H9 (cell line): ENCODE measurements around the gene EHD2. TPM values are rescaled to one million over a fixed set of nuclear protein-coding genes. Genes with fewer than 3 reads are reported as not detected.
A peak's percentile ranks its signal among the peaks of the same experiment; 100 is the strongest.

Source experiments
- DNase-seq: peaks from one replicate; pipeline ENCODE4 v3.0.0-alpha.2; 2017
- H2AFZ ChIP-seq: one replicate; pipeline ENCODE4 v1.6.1; 2013; ENCODE audit warnings: mild to moderate bottlenecking, low read length, control low read depth, moderate library complexity
- H2AK5ac ChIP-seq: 2 replicates; pipeline ENCODE4 v1.6.1; 2013; ENCODE audit warnings: low read length, control low read depth, mixed read lengths; ENCODE audit not compliant: insufficient read length
- H2BK120ac ChIP-seq: one replicate; pipeline ENCODE4 v1.6.1; 2013; ENCODE audit warnings: low read depth, mild to moderate bottlenecking, low read length, control low read depth, inconsistent platforms; ENCODE audit not compliant: poor library complexity, severe bottlenecking
- H2BK12ac ChIP-seq: 2 replicates; pipeline ENCODE4 v1.6.1; 2013; ENCODE audit warnings: low read length, control low read depth, mixed read lengths, low read depth; ENCODE audit not compliant: insufficient read length
- H2BK15ac ChIP-seq: 2 replicates; pipeline ENCODE4 v1.6.1; 2013; ENCODE audit warnings: low read depth, low read length, control low read depth
- H2BK20ac ChIP-seq: one replicate; pipeline ENCODE4 v1.6.1; 2013; ENCODE audit warnings: low read depth, mild to moderate bottlenecking, low read length, control low read depth, inconsistent platforms; ENCODE audit not compliant: poor library complexity, severe bottlenecking
- H2BK5ac ChIP-seq: 2 replicates; pipeline ENCODE4 v1.6.1; 2013; ENCODE audit warnings: low read length, control low read depth, mixed read lengths; ENCODE audit not compliant: insufficient read length
- H3K14ac ChIP-seq: 2 replicates; pipeline ENCODE4 v1.6.1; 2013; ENCODE audit warnings: low read length, control low read depth; ENCODE audit not compliant: insufficient read depth
- H3K18ac ChIP-seq: 2 replicates; pipeline ENCODE4 v1.6.1; 2013; ENCODE audit warnings: low read depth, mild to moderate bottlenecking, mixed read lengths, low read length, control low read depth; ENCODE audit not compliant: insufficient read length
- H3K23ac ChIP-seq: 2 replicates; pipeline ENCODE4 v1.6.1; 2013; ENCODE audit warnings: low read length, control low read depth, mixed read lengths, low read depth; ENCODE audit not compliant: insufficient read length
- H3K23me2 ChIP-seq: 2 replicates; pipeline ENCODE4 v1.6.1; 2013; ENCODE audit warnings: low read depth, mild to moderate bottlenecking, mixed read lengths, low read length, control low read depth; ENCODE audit not compliant: insufficient read length, poor library complexity, severe bottlenecking
- H3K27ac ChIP-seq: 2 replicates; pipeline ENCODE4 v1.5.1; 2013; ENCODE audit warnings: low read length, control low read depth, mixed read lengths, low read depth; ENCODE audit not compliant: insufficient read length
- H3K27me3 ChIP-seq: 2 replicates; pipeline ENCODE4 v1.6.1; 2013; ENCODE audit warnings: low read length, control low read depth, inconsistent platforms; ENCODE audit not compliant: insufficient read depth
- H3K4ac ChIP-seq: 2 replicates; pipeline ENCODE4 v1.6.1; 2013; ENCODE audit warnings: low read depth, mild to moderate bottlenecking, control low read depth, inconsistent platforms, low read length, moderate library complexity
- H3K4me1 ChIP-seq: 2 replicates; pipeline ENCODE4 v1.6.1; 2013; ENCODE audit warnings: low read length, control low read depth, inconsistent platforms; ENCODE audit not compliant: insufficient read depth
- H3K4me2 ChIP-seq: 2 replicates; pipeline ENCODE4 v1.6.1; 2013; ENCODE audit warnings: low read length, control low read depth, mixed read lengths; ENCODE audit not compliant: insufficient read length, insufficient read depth
- H3K56ac ChIP-seq: 2 replicates; pipeline ENCODE4 v1.6.1; 2013; ENCODE audit warnings: low read depth, mild to moderate bottlenecking, mixed read lengths, low read length, control low read depth; ENCODE audit not compliant: insufficient read length
- H3K79me1 ChIP-seq: 2 replicates; pipeline ENCODE4 v1.6.1; 2013; ENCODE audit warnings: low read depth, mild to moderate bottlenecking, moderate library complexity, low read length, control low read depth, inconsistent platforms; ENCODE audit not compliant: insufficient read depth, poor library complexity, severe bottlenecking
- H3K79me2 ChIP-seq: 2 replicates; pipeline ENCODE4 v1.6.1; 2013; ENCODE audit warnings: low read length, control low read depth, inconsistent platforms; ENCODE audit not compliant: insufficient read depth
- H3K9ac ChIP-seq: 2 replicates; pipeline ENCODE4 v1.6.1; 2013; ENCODE audit warnings: low read length, control low read depth, mixed read lengths; ENCODE audit not compliant: insufficient read length; ENCODE audit errors: extremely low read depth
- H3K9me3 ChIP-seq: one replicate; pipeline ENCODE4 v1.6.1; 2013; ENCODE audit warnings: low read depth, low read length, inconsistent platforms; ENCODE audit not compliant: control insufficient read depth
- H3T11ph ChIP-seq: one replicate; pipeline ENCODE4 v1.6.1; 2013; ENCODE audit warnings: mild to moderate bottlenecking, low read length, control low read depth, inconsistent platforms
- H4K20me1 ChIP-seq: one replicate; pipeline ENCODE4 v1.6.1; 2013; ENCODE audit not compliant: control insufficient read depth, insufficient read length, insufficient read depth
- H4K5ac ChIP-seq: 2 replicates; pipeline ENCODE4 v1.6.1; 2013; ENCODE audit warnings: low read depth, mild to moderate bottlenecking, mixed read lengths, low read length, control low read depth; ENCODE audit not compliant: insufficient read length
- H4K8ac ChIP-seq: replicated peaks from 2 replicates; pipeline ENCODE4 v1.6.1; 2013; ENCODE audit warnings: low read length, control low read depth, mixed read lengths, low read depth; ENCODE audit not compliant: insufficient read length
- H4K91ac ChIP-seq: 2 replicates; pipeline ENCODE4 v1.6.1; 2013; ENCODE audit warnings: low read depth, mild to moderate bottlenecking, moderate library complexity, mixed read lengths, low read length, control low read depth; ENCODE audit not compliant: insufficient read length
- H3K27ac Mint-ChIP-seq, 3 experiments: 2 replicates in 2 of 3; 3 replicates in 1 of 3; pipeline ENCODE4 v1.8.0; 2020 to 2021; ENCODE audit warnings: mixed read lengths in 3 of 3, mild to moderate bottlenecking in 1 of 3, moderate library complexity in 1 of 3
- H3K27me3 Mint-ChIP-seq: 2 replicates; pipeline ENCODE4 v1.8.0; 2021; ENCODE audit warnings: low read depth, mild to moderate bottlenecking, moderate library complexity, mixed read lengths
- H3K36me3 Mint-ChIP-seq, 3 experiments: 2 replicates in 2 of 3; 3 replicates in 1 of 3; pipeline ENCODE4 v1.8.0; 2020 to 2021; ENCODE audit warnings: low read depth in 3 of 3, mixed read lengths in 3 of 3; ENCODE audit not compliant: insufficient read depth in 1 of 3
- H3K4me1 Mint-ChIP-seq, 2 experiments: 2 replicates each; pipeline ENCODE4 v1.8.0; 2020; ENCODE audit warnings: mixed read lengths in 2 of 2
- H3K4me3 Mint-ChIP-seq, 2 experiments: 2 replicates in 1 of 2; 3 replicates in 1 of 2; pipeline ENCODE4 v1.8.0; 2020 to 2021; ENCODE audit warnings: mild to moderate bottlenecking in 2 of 2, mixed read lengths in 2 of 2, moderate library complexity in 1 of 2
- H3K9me3 Mint-ChIP-seq, 2 experiments: 2 replicates in 1 of 2; 3 replicates in 1 of 2; pipeline ENCODE4 v1.8.0; 2020; ENCODE audit warnings: mild to moderate bottlenecking in 2 of 2, mixed read lengths in 2 of 2, moderate library complexity in 1 of 2
- CTCF ChIP-seq: fragments of 200-600 bp; sonication (generic); conservative IDR thresholded peaks from 3 replicates; pipeline ENCODE4 v1.8.0; 2021; ENCODE audit warnings: antibody characterized with exemption, mild to moderate bottlenecking
- WGBS: extraction: QIAGEN DNeasy Blood & Tissue Kit; methylation state at CpG from one replicate; pipeline ENCODE4 v1.1.7; 2013; ENCODE audit warnings: missing lambda C conversion rate, low lambda C conversion rate, mixed read lengths; ENCODE audit not compliant: insufficient read length; ENCODE audit errors: extremely low coverage; 5-methylcytosine and 5-hydroxymethylcytosine counted together
- total RNA-seq: library from RNA; stranded (reverse); gene quantifications from 2 replicates; pipeline ENCODE4 v1.2.1, GENCODE V29; 2021

The EHD2 gene
- total RNA-seq, 1 experiment from 2014 or later = 19.7 TPM

GRCh38 chr19:47695533-47696262 lies 17.5 kb upstream of the EHD2 start:
- Histone ChIP-seq H3T11ph (no peak overlapping the region), H2BK5ac (no peak overlapping the region), H2BK20ac (no peak overlapping the region), H3K9ac (no peak overlapping the region), H4K5ac (no peak overlapping the region), H3K27me3 (no peaks in the 10 kb centered on the region), H3K4me2 (no peak overlapping the region), H4K91ac (no peak overlapping the region), H2BK120ac (no peak overlapping the region), H3K79me2 (no peaks in the 10 kb centered on the region), H2BK12ac (no peak overlapping the region), H2AFZ (no peak overlapping the region), H2AK5ac (no peak overlapping the region), H2BK15ac (no peak overlapping the region), H4K8ac (no peak overlapping the region), H3K18ac (no peak overlapping the region), H3K23ac (no peak overlapping the region), H3K79me1 (no peaks in the 10 kb centered on the region), H4K20me1 (no peaks in the 10 kb centered on the region), H3K9me3 (no peaks in the 10 kb centered on the region), H3K27ac (no peak overlapping the region), H3K56ac (no peak overlapping the region), H3K14ac (no peak overlapping the region; the same call in 1 of the 2 replicates), H3K4ac (no peak overlapping the region), H3K4me1 (no peaks in the 10 kb centered on the region), H3K23me2 (no peaks in the 10 kb centered on the region)
- H3K27ac Mint-ChIP-seq = peak overlapping the region in 2 of 3 experiments; percentile 58 to 68; a peak in 4 of 7 replicates
- no CpG with 5 or more reads among the region's 26 CpGs for WGBS
- no peak for TF ChIP-seq CTCF
- H3K9me3 Mint-ChIP-seq = no peaks in the 10 kb centered on the region; a peak in 1 of 5 replicates
- no peaks in the 10 kb centered on the region for H3K27me3 Mint-ChIP-seq
- H3K4me3 Mint-ChIP-seq = no peak overlapping the region; a peak in 1 of 5 replicates
- peaks cover 2 to 9% of the 10 kb centered on the region in 2 experiments; a peak in 3 of 4 replicates for H3K4me1 Mint-ChIP-seq
- DNase-seq = no peak
- peaks cover 12 to 41% (median 40%) of the 10 kb centered on the region in 3 experiments; a peak in 6 of 7 replicates for H3K36me3 Mint-ChIP-seq
